ENCODE data around the gene ATF7IP. TPM values are rescaled to one million over a fixed set of nuclear protein-coding genes. Genes with fewer than 3 reads are reported as not detected.

ATF7IP gene
- total RNA-seq, 2 experiments from 2014 or later = 67.9 to 72.7 TPM

DNA sequence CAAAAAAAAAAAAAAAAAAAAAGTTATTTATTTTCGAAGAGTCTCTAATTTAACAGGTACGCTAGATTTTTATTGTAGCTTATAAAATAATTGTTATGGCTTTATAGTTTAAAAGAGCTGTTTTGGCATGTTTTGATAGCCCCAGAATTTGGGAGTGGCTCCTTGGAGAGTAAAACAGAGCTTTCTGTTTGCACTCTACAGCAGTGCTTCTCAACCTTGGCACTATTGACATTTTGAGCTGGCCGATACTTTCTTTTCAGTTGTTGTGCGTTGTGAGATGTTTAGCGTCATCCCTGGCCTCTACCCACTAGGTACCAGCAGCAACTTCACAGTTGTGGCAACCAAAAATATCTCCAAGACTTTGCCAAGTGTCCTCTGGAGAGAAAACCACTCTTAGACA is 171.6 kb downstream of the ATF7IP start:
- Mint-ChIP-seq H3K27me3 (no peaks in the 10 kb centered on the region), H3K9me3 (no peaks in the 10 kb centered on the region), H3K4me3 (no peak overlapping the region), H3K4me1 (peaks cover 4% of the 10 kb centered on the region), H3K27ac (no peak overlapping the region), H3K36me3 (no peaks in the 10 kb centered on the region)
- no peak for DNase-seq

DNA sequence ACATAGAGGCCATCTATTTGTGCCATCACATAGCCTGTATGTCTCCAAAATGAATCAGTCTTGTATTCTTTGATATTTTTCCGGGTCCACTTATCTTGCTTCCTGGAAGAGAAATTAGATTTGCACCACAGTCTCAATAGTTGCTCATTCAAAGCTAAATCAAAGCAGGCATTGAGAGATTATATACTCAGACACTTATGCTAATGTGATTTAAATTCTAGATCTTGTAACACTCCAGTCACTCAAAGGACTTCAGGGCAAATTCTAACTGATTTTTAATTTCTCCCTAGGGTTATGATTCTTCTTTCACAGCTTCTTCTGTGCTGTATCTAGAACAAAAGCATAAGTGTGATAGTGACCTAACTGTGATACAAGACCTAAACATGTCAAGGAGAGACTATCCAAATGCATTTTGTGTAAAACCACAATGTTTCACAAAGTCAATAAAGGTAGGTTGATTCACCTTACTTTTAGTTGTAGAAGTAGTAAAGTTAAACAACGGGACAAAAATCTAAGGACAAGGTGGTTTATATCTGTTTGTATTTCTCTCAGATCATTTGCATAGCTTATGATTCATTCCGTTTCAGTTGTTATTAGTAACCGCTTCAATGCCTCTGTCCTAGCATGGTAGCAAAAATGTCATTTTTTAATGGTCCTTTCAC is 175.4 kb downstream of the ATF7IP start:
- Mint-ChIP-seq H3K27ac (no peak overlapping the region), H3K4me1 (peaks cover 4% of the 10 kb centered on the region), H3K36me3 (no peaks in the 10 kb centered on the region), H3K27me3 (peaks cover 3% of the 10 kb centered on the region), H3K4me3 (no peak overlapping the region), H3K9me3 (no peaks in the 10 kb centered on the region)
- no peak for DNase-seq

DNA sequence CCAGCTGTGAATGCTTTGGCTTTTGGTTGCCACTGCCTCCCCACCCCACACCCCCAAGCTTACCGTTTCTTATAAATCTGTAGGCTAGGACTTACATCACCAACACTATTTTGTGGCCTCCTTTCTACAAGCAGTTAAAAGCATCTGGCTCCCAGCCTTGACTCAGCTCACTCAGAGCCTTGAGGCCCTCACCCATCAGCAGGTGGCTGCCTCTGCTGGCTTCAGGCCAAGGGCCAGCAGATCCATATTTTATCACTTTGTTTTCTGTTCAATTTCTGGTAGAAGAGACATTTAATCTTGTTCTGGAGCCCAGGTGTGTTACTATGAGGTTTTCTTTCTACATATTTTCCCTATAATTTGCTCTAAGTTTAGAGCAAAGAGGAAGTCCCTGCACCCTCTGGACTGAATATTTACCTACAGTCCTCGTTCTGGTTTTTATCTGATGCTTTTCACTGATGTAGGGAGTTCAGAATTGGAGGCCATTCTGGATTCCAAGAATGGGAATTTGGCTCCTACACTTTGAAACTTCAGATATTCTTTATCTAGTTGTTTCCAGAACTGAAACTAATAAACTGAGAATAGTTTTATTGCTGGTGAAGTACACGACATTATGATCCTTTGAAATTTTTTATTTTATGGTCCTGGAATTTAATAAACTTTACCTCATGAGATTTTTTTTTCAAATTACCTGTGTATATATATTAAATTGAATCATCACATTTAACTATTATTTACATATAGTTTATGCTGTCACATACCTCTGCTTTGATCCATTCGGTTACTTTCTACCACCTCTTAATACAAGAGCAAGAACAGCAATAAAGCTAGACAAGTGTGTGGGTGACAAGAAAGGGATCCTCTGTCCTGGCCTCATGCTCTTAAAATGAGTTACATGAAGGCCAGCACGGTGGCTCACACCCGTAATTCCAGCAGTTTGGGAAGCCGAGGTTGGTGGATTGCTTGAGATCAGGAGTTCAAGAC is 180.0 kb downstream of the ATF7IP start:
- Mint-ChIP-seq H3K27me3 (peaks cover 9% of the 10 kb centered on the region), H3K4me3 (no peak overlapping the region), H3K9me3 (no peaks in the 10 kb centered on the region), H3K27ac (no peak overlapping the region), H3K4me1 (peaks cover 4% of the 10 kb centered on the region), H3K36me3 (no peaks in the 10 kb centered on the region)
- DNase-seq = no peak

- Mint-ChIP-seq H3K27ac (no peak overlapping the region), H3K4me3 (no peak overlapping the region), H3K36me3 (no peaks in the 10 kb centered on the region), H3K27me3 (peaks cover 9% of the 10 kb centered on the region), H3K4me1 (no peaks in the 10 kb centered on the region), H3K9me3 (peaks cover 2% of the 10 kb centered on the region)
- no peak for DNase-seq
These were observed 182.1 kb downstream of the ATF7IP start for GRCh38 chr12:14547571-14547970.

GRCh38 chr12:14548609-14549008 is 183.1 kb downstream of the ATF7IP start:
- Mint-ChIP-seq H3K36me3 (no peaks in the 10 kb centered on the region), H3K27ac (no peak overlapping the region), H3K9me3 (peaks cover 2% of the 10 kb centered on the region), H3K4me1 (no peaks in the 10 kb centered on the region), H3K4me3 (no peak overlapping the region), H3K27me3 (peaks cover 9% of the 10 kb centered on the region)
- no peak for DNase-seq

Other genes starting within 250 kb of the ATF7IP start
- gene PLBD1, start 202.2 kb downstream of the ATF7IP start, total RNA-seq = under 1 TPM in 1 of 2 experiments, not detected in 1; 0.32 TPM

All from activated naive CD8-positive, alpha-beta T cell treated with anti-CD3 and anti-CD28 coated beads for 36 hours (primary cell).